ENCODE data around the gene CIT. TPM values are rescaled to one million over a fixed set of nuclear protein-coding genes. Genes with fewer than 3 reads are reported as not detected.

Gene CIT
- total and polyA plus RNA-seq, 10 of the 15 experiments (the other 5 are each of a cell fraction or from before 2014, with no cell fraction given), result 1.0 to 38.2 (median 14.9) TPM

DNA sequence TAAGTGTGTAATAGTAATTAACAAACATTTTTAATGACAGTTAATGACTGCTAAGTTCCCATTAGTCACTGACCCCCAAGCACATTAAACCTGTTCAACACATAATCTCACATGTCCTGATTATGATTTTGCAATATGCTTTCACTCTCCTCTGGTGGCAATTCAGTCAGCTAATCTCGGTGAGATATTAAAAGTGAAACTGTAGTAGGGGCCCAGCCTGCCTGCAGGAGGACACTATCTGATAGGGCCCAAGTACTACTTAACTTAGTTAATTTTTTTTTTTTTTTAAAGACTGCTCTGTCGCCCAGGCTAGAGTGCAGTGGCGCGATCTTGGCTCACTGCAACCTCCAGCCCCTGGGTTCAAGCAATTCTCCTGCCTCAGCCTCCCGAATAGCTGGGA, 48.8 kb downstream of the CIT start (continued):
- TF ChIP-seq, protein P1, sequence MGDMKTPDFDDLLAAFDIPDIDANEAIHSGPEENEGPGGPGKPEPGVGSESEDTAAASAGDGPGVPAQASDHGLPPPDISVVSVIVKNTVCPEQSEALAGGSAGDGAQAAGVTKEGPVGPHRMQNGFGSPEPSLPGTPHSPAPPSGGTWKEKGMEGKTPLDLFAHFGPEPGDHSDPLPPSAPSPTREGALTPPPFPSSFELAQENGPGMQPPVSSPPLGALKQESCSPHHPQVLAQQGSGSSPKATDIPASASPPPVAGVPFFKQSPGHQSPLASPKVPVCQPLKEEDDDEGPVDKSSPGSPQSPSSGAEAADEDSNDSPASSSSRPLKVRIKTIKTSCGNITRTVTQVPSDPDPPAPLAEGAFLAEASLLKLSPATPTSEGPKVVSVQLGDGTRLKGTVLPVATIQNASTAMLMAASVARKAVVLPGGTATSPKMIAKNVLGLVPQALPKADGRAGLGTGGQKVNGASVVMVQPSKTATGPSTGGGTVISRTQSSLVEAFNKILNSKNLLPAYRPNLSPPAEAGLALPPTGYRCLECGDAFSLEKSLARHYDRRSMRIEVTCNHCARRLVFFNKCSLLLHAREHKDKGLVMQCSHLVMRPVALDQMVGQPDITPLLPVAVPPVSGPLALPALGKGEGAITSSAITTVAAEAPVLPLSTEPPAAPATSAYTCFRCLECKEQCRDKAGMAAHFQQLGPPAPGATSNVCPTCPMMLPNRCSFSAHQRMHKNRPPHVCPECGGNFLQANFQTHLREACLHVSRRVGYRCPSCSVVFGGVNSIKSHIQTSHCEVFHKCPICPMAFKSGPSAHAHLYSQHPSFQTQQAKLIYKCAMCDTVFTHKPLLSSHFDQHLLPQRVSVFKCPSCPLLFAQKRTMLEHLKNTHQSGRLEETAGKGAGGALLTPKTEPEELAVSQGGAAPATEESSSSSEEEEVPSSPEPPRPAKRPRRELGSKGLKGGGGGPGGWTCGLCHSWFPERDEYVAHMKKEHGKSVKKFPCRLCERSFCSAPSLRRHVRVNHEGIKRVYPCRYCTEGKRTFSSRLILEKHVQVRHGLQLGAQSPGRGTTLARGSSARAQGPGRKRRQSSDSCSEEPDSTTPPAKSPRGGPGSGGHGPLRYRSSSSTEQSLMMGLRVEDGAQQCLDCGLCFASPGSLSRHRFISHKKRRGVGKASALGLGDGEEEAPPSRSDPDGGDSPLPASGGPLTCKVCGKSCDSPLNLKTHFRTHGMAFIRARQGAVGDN (IDR thresholded peaks at IDR 0.05), result no peak
- TF ChIP-seq YBX1 (IDR thresholded peaks at IDR 0.05), result no peak
- TF ChIP-seq NBN (IDR thresholded peaks at IDR 0.05), result no peak
- TF ChIP-seq ZSCAN29 (IDR thresholded peaks at IDR 0.05), result no peak
- no peak for TF ChIP-seq RFX5 (IDR thresholded peaks at IDR 0.05; ENCODE audit: low read depth, low read length)
- TF ChIP-seq NR2F1 (conservative IDR thresholded peaks at IDR 0.05), result no peak
- no peak for TF ChIP-seq SUPT20H (IDR thresholded peaks at IDR 0.05; ENCODE audit: borderline replicate concordance, control insufficient read depth, low read depth, low read length)
- TF ChIP-seq TARDBP (IDR thresholded peaks at IDR 0.05; ENCODE audit: borderline replicate concordance), result no peak

DNA sequence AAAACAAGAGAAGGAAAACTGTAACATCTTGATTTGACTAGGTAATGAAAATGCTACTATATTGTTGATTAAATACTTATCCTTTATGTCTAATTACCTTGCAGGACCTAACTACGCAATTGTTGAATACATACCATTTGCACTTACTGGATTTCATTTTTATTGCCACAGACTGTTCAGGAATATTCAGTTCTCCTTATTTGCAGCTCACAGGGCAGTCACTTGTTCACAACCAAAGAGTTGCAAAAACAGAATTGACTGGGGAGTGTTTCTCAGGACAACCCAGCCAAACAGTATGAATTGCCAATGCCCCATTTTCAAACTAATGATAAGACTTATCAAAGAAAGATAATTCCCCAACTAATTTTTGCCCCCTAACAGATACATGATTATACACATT, 49.4 kb downstream of the CIT start:
- H3K27ac ChIP-seq (ENCODE audit: control insufficient read depth, insufficient read depth), result no peak overlapping the region
- no peaks in the 10 kb centered on the region; the same call in 1 of the 2 replicates for H3K4me1 ChIP-seq (ENCODE audit: control insufficient read depth, insufficient read depth, low read length)
- in situ Hi-C loops (cut with MboI), result no loop called here
- no peak for FAIRE-seq
- SMC1A ChIA-PET (ENCODE audit: uncharacterized antibody, unreplicated experiment), result interaction anchor here (0.9 kb wide), 1 partner anchor 38 kb away, joined by 3 read pairs; no protein-coding TSS in a partner anchor
- ATAC-seq, result no peak
- no peak for DNase-seq (ENCODE audit: low read depth, low spot score)
- intact Hi-C loops (cut with micrococcal nuclease; ENCODE audit: unreplicated experiment), result no loop called here
- no peaks in the 10 kb centered on the region for H3K79me2 ChIP-seq (ENCODE audit: control insufficient read depth, insufficient read depth, low read length)
- H3K9me3 ChIP-seq (replicated peaks; ENCODE audit: control insufficient read depth, insufficient read depth, low read length), result no peaks in the 10 kb centered on the region
- H3K36me3 ChIP-seq (ENCODE audit: control insufficient read depth in 2 of 2, insufficient read depth in 2 of 2, low read length in 1 of 2), result peaks cover 0 to 9% of the 10 kb centered on the region in 2 experiments; a peak in 2 of 4 replicates
- H2AFZ ChIP-seq (ENCODE audit: control insufficient read depth, low read depth, low read length), result no peak overlapping the region
- 100% methylated on average over 1 of the region's 1 CpG for WGBS (ENCODE audit: insufficient coverage, insufficient replicate concordance, low lambda C conversion rate, missing lambda C conversion rate)
- no peaks in the 10 kb centered on the region for H3K27me3 ChIP-seq (replicated peaks in 1 of 2; ENCODE audit: control insufficient read depth in 2 of 2, insufficient read depth in 2 of 2, low read length in 1 of 2)
- POLR2A ChIA-PET, result interaction anchor here (1.3 kb wide), 1 partner anchor 9 kb away, joined by 3 read pairs; no protein-coding TSS in a partner anchor
- BruUV-seq (replicated peaks), result no TSS peak
- no peak overlapping the region for H3K9ac ChIP-seq (ENCODE audit: control insufficient read depth, insufficient read depth, low read length)
- H4K20me1 ChIP-seq (ENCODE audit: control insufficient read depth, insufficient read depth), result no peaks in the 10 kb centered on the region
- no peak for TF ChIP-seq MYB (IDR thresholded peaks at IDR 0.05; ENCODE audit: borderline replicate concordance, low read depth, low read length)
- TF ChIP-seq SREBF2 (IDR thresholded peaks at IDR 0.05; ENCODE audit: low read length), result no peak
- TF ChIP-seq BRCA1 (IDR thresholded peaks at IDR 0.05; ENCODE audit: low read depth, low read length), result no peak
- TF ChIP-seq CBX3 (IDR thresholded peaks at IDR 0.05; ENCODE audit: borderline replicate concordance, low read depth), result no peak
- TF ChIP-seq, protein P1 (IDR thresholded peaks at IDR 0.05), result no peak
- TF ChIP-seq, protein P2, sequence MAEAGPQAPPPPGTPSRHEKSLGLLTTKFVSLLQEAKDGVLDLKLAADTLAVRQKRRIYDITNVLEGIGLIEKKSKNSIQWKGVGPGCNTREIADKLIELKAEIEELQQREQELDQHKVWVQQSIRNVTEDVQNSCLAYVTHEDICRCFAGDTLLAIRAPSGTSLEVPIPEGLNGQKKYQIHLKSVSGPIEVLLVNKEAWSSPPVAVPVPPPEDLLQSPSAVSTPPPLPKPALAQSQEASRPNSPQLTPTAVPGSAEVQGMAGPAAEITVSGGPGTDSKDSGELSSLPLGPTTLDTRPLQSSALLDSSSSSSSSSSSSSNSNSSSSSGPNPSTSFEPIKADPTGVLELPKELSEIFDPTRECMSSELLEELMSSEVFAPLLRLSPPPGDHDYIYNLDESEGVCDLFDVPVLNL (IDR thresholded peaks at IDR 0.05; ENCODE audit: low read depth, low read length), result no peak
- TF ChIP-seq BMI1 (IDR thresholded peaks at IDR 0.05; ENCODE audit: borderline replicate concordance), result no peak
- no peak for TF ChIP-seq IKZF1 (conservative IDR thresholded peaks at IDR 0.05)
- H3K4me2 ChIP-seq (ENCODE audit: control insufficient read depth, insufficient read depth), result no peak overlapping the region
- CTCF ChIA-PET, result interaction anchor here (0.5 kb wide), 1 partner anchor 28 kb away, joined by 6 read pairs; no protein-coding TSS in a partner anchor
- H3K4me3 ChIP-seq, result no peak overlapping the region
- RAD21 ChIA-PET (ENCODE audit: unreplicated experiment), result no interaction called here
